Fibroblast of villous mesenchyme (primary cell): Measurements from ENCODE around the gene DUSP10. TPM values are rescaled to one million over a fixed set of nuclear protein-coding genes. Genes with fewer than 3 reads are reported as not detected.

Experiments used
- DNase-seq: peaks from one replicate; pipeline ENCODE4 v3.0.0-alpha.2; 2010; ENCODE audit warnings: low read depth
- H3K4me3 ChIP-seq: 2 replicates; pipeline ENCODE4 v1.5.1; 2011; ENCODE audit warnings: low read depth, mild to moderate bottlenecking, low read length
- CTCF ChIP-seq: IDR thresholded peaks from 2 replicates; pipeline ENCODE4 v1.5.1; 2012; ENCODE audit warnings: low read depth, mild to moderate bottlenecking, low read length; ENCODE audit not compliant: insufficient read depth
- total RNA-seq: library from RNA; depleted of rRNA; stranded (reverse); fragments of >200 nt; gene quantifications from 2 replicates; pipeline ENCODE4 v1.2.3, GENCODE V29; 2012

The DUSP10 gene
- total RNA-seq, 1 donor, result 35.8 TPM

- no peak for TF ChIP-seq CTCF
- peak; percentile 76 for DNase-seq
- no peak overlapping the region for H3K4me3 ChIP-seq
These were observed 25.0 kb downstream of the DUSP10 start for GRCh38 chr1:221716713-221717484.

- H3K4me3 ChIP-seq, result no peak overlapping the region
- no peak for TF ChIP-seq CTCF
- peak; percentile 94 for DNase-seq
These were observed 26.3 kb downstream of the DUSP10 start for GRCh38 chr1:221715321-221716169.

- H3K4me3 ChIP-seq, result no peak overlapping the region
- no peak for TF ChIP-seq CTCF
- DNase-seq, result no peak
These were observed 27.4 kb downstream of the DUSP10 start for GRCh38 chr1:221714227-221715152.

GRCh38 chr1:221712776-221713431 is 29.0 kb downstream of the DUSP10 start:
- no peak for DNase-seq
- TF ChIP-seq CTCF, result no peak
- no peak overlapping the region for H3K4me3 ChIP-seq

- DNase-seq, result peak; percentile 97
- TF ChIP-seq CTCF, result no peak
- H3K4me3 ChIP-seq, result no peak overlapping the region
These were observed 29.6 kb downstream of the DUSP10 start for GRCh38 chr1:221712198-221712684.

- TF ChIP-seq CTCF, result no peak
- DNase-seq, result no peak
These were observed 30.2 kb downstream of the DUSP10 start for GRCh38 chr1:221711656-221712055.

More at GRCh38 chr1:221711656-221712055, 30.2 kb downstream of the DUSP10 start:
- H3K4me3 ChIP-seq, result no peak overlapping the region
